Fibroblast of mammary gland (primary cell): ENCODE measurements around the gene ZNF660.

ENCODE experiments used
- DNase-seq: peaks from one replicate; pipeline ENCODE4 v3.0.0-alpha.2; 2010; ENCODE audit warnings: low read depth
- H3K4me3 ChIP-seq: 2 replicates; pipeline ENCODE4 v1.5.1; 2011; ENCODE audit warnings: low read depth, mild to moderate bottlenecking, low read length, moderate library complexity; ENCODE audit not compliant: control insufficient read depth
- TF ChIP-seq, protein P1 (sequence below): conservative IDR thresholded peaks from 2 replicates; pipeline ENCODE4 v1.5.1; 2011; ENCODE audit warnings: low read depth, low read length, inconsistent platforms; ENCODE audit not compliant: control insufficient read depth, insufficient read depth

ZNF660 gene

DNA sequence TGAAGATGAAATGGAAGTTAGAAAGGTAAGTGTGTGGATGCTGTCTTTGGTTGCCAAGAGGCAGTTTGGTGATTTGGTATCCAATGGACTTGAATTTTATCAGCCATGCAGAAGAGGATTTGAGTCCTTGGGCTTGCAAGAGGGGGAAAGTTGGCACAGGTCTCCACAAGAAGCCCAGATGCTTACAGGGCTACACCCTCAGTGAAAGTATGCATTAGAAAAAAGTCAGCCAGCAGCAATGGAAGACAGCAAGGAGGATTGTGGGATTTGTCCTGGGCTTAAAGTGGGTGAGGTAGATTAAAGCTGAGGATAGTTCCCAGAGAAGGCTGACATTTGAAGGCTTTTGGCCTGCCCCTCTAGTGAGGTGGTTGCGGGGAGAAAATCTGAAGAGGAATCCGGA is 17.0 kb downstream of the ZNF660 start:
- H3K4me3 ChIP-seq, result no peak overlapping the region
- TF ChIP-seq, protein P1, sequence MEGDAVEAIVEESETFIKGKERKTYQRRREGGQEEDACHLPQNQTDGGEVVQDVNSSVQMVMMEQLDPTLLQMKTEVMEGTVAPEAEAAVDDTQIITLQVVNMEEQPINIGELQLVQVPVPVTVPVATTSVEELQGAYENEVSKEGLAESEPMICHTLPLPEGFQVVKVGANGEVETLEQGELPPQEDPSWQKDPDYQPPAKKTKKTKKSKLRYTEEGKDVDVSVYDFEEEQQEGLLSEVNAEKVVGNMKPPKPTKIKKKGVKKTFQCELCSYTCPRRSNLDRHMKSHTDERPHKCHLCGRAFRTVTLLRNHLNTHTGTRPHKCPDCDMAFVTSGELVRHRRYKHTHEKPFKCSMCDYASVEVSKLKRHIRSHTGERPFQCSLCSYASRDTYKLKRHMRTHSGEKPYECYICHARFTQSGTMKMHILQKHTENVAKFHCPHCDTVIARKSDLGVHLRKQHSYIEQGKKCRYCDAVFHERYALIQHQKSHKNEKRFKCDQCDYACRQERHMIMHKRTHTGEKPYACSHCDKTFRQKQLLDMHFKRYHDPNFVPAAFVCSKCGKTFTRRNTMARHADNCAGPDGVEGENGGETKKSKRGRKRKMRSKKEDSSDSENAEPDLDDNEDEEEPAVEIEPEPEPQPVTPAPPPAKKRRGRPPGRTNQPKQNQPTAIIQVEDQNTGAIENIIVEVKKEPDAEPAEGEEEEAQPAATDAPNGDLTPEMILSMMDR, result no peak
- no peak for DNase-seq

GRCh38 chr3:44612678-44613077 is 27.9 kb downstream of the ZNF660 start:
- no peak for DNase-seq
- TF ChIP-seq, protein P1, result no peak
- H3K4me3 ChIP-seq, result no peak overlapping the region

DNA sequence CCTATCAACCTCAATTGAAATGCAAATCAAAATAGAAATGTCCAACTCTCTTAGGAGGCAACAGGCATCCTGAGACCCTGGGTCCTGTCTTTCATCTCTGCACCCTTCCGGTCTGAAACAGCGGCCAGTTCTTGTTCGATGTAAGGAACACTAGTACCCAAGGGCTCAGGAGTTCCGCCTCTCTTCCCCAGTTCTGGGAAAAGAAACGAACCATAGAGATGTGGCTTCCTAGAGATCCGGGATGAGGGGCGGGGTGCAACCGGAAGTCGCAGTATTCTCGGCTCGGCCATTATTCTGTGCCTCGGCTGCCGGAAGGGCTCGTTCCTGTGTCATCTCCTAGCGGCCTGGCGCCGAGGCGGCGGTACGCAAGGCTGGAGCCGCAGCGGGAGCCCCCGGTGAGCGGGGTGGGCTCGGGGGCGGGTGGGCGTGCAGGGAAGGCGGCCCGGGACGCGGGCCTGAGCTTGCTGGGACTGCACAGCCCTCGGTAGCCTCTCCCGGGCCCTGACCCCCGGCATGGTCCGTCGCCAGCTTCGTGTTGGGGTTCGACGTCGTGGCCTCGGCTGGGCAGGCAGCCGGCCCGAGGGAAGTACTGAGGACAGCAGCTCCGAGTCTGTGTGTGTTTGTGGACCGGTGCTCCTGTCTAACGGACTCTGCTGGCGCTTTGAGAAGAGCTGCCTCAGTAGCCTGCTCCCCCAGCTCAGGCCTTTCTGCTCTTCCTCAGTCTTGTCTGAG is 40.2 kb downstream of the ZNF660 start, which contains the start of gene ZNF197:
ZNF197 (plus strand) TSS at position 288 of the 732 bp plus-strand sequence. CDS start 4,119 bp downstream, outside the sequence.
- peak; percentile 89 for DNase-seq
- peak within 1 kb of the TSS; percentile 70 for H3K4me3 ChIP-seq
- TF ChIP-seq, protein P1, result no peak

- no peak for DNase-seq
- H3K4me3 ChIP-seq, result no peak overlapping the region
- TF ChIP-seq, protein P1, result no peak
Measured at GRCh38 chr3:44628716-44629115, 44.0 kb downstream of the ZNF660 start.

DNA sequence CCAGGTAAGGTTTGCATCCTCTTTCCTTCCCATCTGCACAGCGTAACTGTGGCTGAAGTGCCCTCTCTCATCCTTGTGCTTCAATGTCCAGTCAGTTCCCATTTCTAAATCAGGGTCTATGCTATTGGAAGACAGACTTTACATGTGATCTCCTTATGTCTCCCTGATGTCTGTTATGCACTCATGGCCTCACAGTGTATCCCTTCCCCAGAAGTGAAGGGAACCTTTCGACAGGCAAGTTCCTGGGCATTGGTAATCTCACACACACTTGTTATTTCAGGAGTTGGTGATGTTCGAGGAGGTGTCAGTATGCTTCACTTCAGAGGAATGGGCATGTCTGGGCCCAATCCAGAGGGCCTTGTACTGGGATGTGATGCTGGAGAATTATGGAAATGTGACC is 47.4 kb downstream of the ZNF660 start:
- TF ChIP-seq, protein P1, result no peak
- DNase-seq, result no peak
- H3K4me3 ChIP-seq, result no peak overlapping the region

GRCh38 chr3:44642337-44642736 is 57.6 kb downstream of the ZNF660 start:
- TF ChIP-seq, protein P1, result no peak
- DNase-seq, result no peak
- H3K4me3 ChIP-seq, result no peak overlapping the region

- TF ChIP-seq, protein P1, result no peak
- H3K4me3 ChIP-seq, result no peak overlapping the region
- no peak for DNase-seq
Measured at GRCh38 chr3:44643024-44643423, 58.3 kb downstream of the ZNF660 start.
